Body of pancreas (tissue), 4 donors: ENCODE results near the gene MAP9.

Source experiments
- CTCF ChIP-seq, 7 experiments: fragments of 450-650 bp in 4 of 7; fragments of 200-600 bp in 3 of 7; sonication (generic) in 3 of 7; IDR thresholded peaks; one replicate each; pipeline ENCODE4 v1.5.1; 2016 to 2019; ENCODE audit warnings: antibody characterized with exemption in 7 of 7
- POLR2A ChIP-seq, 3 donors: fragments of 450-650 bp; IDR thresholded peaks; one replicate each; pipeline ENCODE4 v1.6.1; 2016; ENCODE audit warnings: antibody characterized with exemption in 3 of 3, mild to moderate bottlenecking in 2 of 3

- no peak for TF ChIP-seq CTCF (IDR thresholded peaks at IDR 0.05)
- TF ChIP-seq POLR2A (IDR thresholded peaks at IDR 0.05), result no peak
Measured at GRCh38 chr4:155367608-155368007, 9.2 kb downstream of the MAP9 start.
